Fibroblast of villous mesenchyme (primary cell): Measurements from ENCODE around the gene SBK2. TPM values are rescaled to one million over a fixed set of nuclear protein-coding genes. Genes with fewer than 3 reads are reported as not detected.

ENCODE experiments used
- DNase-seq: peaks from one replicate; pipeline ENCODE4 v3.0.0-alpha.2; 2010; ENCODE audit warnings: low read depth
- H3K4me3 ChIP-seq: 2 replicates; pipeline ENCODE4 v1.5.1; 2011; ENCODE audit warnings: low read depth, mild to moderate bottlenecking, low read length
- total RNA-seq: library from RNA; depleted of rRNA; stranded (reverse); fragments of >200 nt; gene quantifications from 2 replicates; pipeline ENCODE4 v1.2.3, GENCODE V29; 2012
- TF ChIP-seq, protein P1 (sequence below): IDR thresholded peaks from 2 replicates; pipeline ENCODE4 v1.5.1; 2012; ENCODE audit warnings: low read depth, mild to moderate bottlenecking, low read length; ENCODE audit not compliant: insufficient read depth

Gene SBK2
- total RNA-seq, 1 donor = not detected

GRCh38 chr19:55481148-55481793, 55.7 kb downstream of the SBK2 start:
- TF ChIP-seq, protein P1, sequence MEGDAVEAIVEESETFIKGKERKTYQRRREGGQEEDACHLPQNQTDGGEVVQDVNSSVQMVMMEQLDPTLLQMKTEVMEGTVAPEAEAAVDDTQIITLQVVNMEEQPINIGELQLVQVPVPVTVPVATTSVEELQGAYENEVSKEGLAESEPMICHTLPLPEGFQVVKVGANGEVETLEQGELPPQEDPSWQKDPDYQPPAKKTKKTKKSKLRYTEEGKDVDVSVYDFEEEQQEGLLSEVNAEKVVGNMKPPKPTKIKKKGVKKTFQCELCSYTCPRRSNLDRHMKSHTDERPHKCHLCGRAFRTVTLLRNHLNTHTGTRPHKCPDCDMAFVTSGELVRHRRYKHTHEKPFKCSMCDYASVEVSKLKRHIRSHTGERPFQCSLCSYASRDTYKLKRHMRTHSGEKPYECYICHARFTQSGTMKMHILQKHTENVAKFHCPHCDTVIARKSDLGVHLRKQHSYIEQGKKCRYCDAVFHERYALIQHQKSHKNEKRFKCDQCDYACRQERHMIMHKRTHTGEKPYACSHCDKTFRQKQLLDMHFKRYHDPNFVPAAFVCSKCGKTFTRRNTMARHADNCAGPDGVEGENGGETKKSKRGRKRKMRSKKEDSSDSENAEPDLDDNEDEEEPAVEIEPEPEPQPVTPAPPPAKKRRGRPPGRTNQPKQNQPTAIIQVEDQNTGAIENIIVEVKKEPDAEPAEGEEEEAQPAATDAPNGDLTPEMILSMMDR = no peak
- DNase-seq = no peak
- H3K4me3 ChIP-seq = no peak overlapping the region

DNA sequence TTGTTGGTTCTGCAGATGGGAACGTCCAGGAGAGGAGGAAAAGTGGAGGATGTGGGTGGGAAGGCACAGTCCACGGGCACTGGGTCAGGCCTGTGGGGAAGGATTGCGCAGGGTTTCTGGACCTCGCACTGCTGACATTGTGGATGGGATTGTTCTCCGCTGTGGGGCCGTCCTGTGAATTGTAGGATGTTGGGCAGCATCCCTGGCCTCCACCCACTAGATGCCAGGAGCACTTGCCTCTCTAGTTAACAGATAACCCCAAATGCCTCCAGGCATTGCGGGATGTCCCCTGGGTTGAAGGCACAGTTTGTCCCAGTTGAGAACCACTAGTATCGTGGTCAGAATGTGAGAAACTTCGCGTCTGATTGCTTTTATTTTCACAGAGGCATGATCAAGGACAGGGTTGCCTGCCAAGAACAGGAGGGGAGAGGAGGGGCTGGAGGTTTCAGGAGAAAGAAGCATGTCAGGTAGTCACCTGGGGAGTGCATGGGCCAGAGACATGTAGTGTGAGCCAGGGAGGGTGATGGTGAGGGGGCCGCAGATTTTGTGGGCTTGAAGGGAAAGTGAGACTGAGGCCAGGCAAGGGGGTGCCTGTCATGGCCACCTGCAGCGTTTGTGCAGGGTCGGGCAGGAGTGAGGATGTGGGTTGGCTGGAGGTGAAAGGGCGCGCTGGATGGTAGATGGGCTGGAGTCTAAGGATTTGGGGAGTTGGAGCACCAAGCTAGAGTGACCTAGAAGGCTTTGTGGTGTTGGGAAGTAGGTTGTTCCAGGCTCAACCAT, 57.3 kb downstream of the SBK2 start:
- H3K4me3 ChIP-seq = no peak overlapping the region
- TF ChIP-seq, protein P1 = no peak
- no peak for DNase-seq

- DNase-seq = no peak
- H3K4me3 ChIP-seq = no peak overlapping the region
- TF ChIP-seq, protein P1 = no peak
Observed at GRCh38 chr19:55479045-55479444, 57.9 kb downstream of the SBK2 start.

Other genes with a start within 250 kb of the SBK2 start
- not detected in 2 replicates for gene TMEM150B, start 211.8 kb downstream of the SBK2 start, total RNA-seq
- 6.9 and 8.7 TPM in 2 replicates for gene KMT5C, start 197.3 kb downstream of the SBK2 start, total RNA-seq
- gene COX6B2, start 182.4 kb downstream of the SBK2 start, total RNA-seq = under 0.01 TPM in 1 of 2 replicates, not detected in the other
- not detected in 2 replicates for gene GARIN5B, start 173.9 kb downstream of the SBK2 start, total RNA-seq
- 3.0 and 5.2 TPM in 2 replicates for gene IL11, start 166.7 kb downstream of the SBK2 start, total RNA-seq
- not detected in 2 replicates for gene TMEM190, start 160.3 kb downstream of the SBK2 start, total RNA-seq
- gene TMEM238, start 152.8 kb downstream of the SBK2 start, total RNA-seq = not detected in 2 replicates
- gene RPL28, start 151.2 kb downstream of the SBK2 start, total RNA-seq = 124 and 164 TPM in 2 replicates
- 108 and 155 TPM in 2 replicates for gene UBE2S, start 129.3 kb downstream of the SBK2 start, total RNA-seq
- not detected in 2 replicates for gene SHISA7, start 93.8 kb downstream of the SBK2 start, total RNA-seq
- gene ISOC2, start 75.5 kb downstream of the SBK2 start, total RNA-seq = 57.9 and 74.4 TPM in 2 replicates
- not detected in 2 replicates for gene C19orf85, start 72.4 kb downstream of the SBK2 start, total RNA-seq
- gene ZNF628, start 60.5 kb downstream of the SBK2 start, total RNA-seq = 0.86 and 2.6 TPM in 2 replicates
- 18.1 and 20.3 TPM in 2 replicates for gene NAT14, start 51.9 kb downstream of the SBK2 start, total RNA-seq
- 21.2 and 23.2 TPM in 2 replicates for gene SSC5D, start 48.7 kb downstream of the SBK2 start, total RNA-seq
- under 0.01 TPM in 2 replicates for gene SBK3, start 8.4 kb upstream of the SBK2 start, total RNA-seq
- 5.6 and 7.7 TPM in 2 replicates for gene ZNF579, start 43.7 kb upstream of the SBK2 start, total RNA-seq
- 4.3 and 5.2 TPM in 2 replicates for gene FIZ1, start 62.4 kb upstream of the SBK2 start, total RNA-seq
- 4.7 and 6.4 TPM in 2 replicates for gene ZNF524, start 63.2 kb upstream of the SBK2 start, total RNA-seq
- 1.3 and 1.9 TPM in 2 replicates for gene ZNF865, start 68.5 kb upstream of the SBK2 start, total RNA-seq
- gene ZNF784, start 87.4 kb upstream of the SBK2 start, total RNA-seq = 5.6 and 7.4 TPM in 2 replicates
- gene ZNF580, start 103.9 kb upstream of the SBK2 start, total RNA-seq = 5.5 and 5.6 TPM in 2 replicates
- 11.0 and 13.0 TPM in 2 replicates for gene ZNF581, start 106.5 kb upstream of the SBK2 start, total RNA-seq
- gene CCDC106, start 111.1 kb upstream of the SBK2 start, total RNA-seq = 7.8 and 9.0 TPM in 2 replicates
- 99.9 and 111 TPM in 2 replicates for gene U2AF2, start 117.9 kb upstream of the SBK2 start, total RNA-seq
- gene EPN1, start 138.1 kb upstream of the SBK2 start, total RNA-seq = 17.7 and 31.2 TPM in 2 replicates
- gene NLRP9, start 201.3 kb upstream of the SBK2 start, total RNA-seq = not detected in 2 replicates
- not detected in 2 replicates for gene RFPL4A, start 222.0 kb upstream of the SBK2 start, total RNA-seq
- gene RFPL4AL1, start 232.0 kb upstream of the SBK2 start, total RNA-seq = not detected in 2 replicates